ENCODE results near the gene TFR2. TPM values are rescaled to one million over a fixed set of nuclear protein-coding genes. Genes with fewer than 3 reads are reported as not detected.

TFR2 gene
- total and polyA plus RNA-seq, 11 donors = 0.08 to 0.59 (median 0.40) TPM; not detected in 5

DNA sequence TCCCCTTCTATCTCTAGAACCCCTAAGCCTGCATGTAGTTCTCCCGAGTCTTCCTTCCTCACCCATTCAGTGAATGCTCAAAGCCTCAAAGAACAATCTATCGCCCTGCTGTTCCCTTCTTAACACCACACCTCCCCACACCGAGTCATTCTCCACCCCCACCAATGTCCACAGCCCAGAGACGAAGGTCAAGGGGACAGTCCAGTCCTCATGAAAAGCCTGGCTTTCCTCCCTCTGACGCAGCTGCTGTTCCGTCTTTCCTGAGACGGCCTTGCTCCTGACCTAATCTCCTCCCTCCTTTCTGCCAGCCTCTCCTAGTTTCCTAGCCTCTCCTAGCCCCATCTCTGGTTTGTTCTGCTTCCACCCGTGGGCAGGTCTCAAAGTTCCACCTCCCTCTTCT, 19.8 kb downstream of the TFR2 start:
- no peak overlapping the region for H3K4me3 ChIP-seq
- no peaks in the 10 kb centered on the region for H3K9me3 ChIP-seq
- ATAC-seq (no peak), DNase-seq (no peak)
- H3K36me3 ChIP-seq = peaks cover 0 to 6% (median 0%) of the 10 kb centered on the region in 9 donors
- peaks cover 0 to 6% (median 0%) of the 10 kb centered on the region in 12 donors for H3K4me1 ChIP-seq
- no peak for TF ChIP-seq POLR2A (IDR thresholded peaks at IDR 0.05)
- TF ChIP-seq, protein P1, sequence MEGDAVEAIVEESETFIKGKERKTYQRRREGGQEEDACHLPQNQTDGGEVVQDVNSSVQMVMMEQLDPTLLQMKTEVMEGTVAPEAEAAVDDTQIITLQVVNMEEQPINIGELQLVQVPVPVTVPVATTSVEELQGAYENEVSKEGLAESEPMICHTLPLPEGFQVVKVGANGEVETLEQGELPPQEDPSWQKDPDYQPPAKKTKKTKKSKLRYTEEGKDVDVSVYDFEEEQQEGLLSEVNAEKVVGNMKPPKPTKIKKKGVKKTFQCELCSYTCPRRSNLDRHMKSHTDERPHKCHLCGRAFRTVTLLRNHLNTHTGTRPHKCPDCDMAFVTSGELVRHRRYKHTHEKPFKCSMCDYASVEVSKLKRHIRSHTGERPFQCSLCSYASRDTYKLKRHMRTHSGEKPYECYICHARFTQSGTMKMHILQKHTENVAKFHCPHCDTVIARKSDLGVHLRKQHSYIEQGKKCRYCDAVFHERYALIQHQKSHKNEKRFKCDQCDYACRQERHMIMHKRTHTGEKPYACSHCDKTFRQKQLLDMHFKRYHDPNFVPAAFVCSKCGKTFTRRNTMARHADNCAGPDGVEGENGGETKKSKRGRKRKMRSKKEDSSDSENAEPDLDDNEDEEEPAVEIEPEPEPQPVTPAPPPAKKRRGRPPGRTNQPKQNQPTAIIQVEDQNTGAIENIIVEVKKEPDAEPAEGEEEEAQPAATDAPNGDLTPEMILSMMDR (IDR thresholded peaks at IDR 0.05) = no peak
- 85 to 87% (median 86%) methylated on average over 8 of the region's 8 CpGs for WGBS, 4 donors
- H3K27me3 ChIP-seq = no peaks in the 10 kb centered on the region
- intact Hi-C loops (cut with DNase I) = loop anchor here in 1 of 10 donors (5.0 kb wide), 1 partner anchor 66 kb away; no protein-coding TSS in a partner anchor
- no peak overlapping the region for H3K27ac ChIP-seq

DNA sequence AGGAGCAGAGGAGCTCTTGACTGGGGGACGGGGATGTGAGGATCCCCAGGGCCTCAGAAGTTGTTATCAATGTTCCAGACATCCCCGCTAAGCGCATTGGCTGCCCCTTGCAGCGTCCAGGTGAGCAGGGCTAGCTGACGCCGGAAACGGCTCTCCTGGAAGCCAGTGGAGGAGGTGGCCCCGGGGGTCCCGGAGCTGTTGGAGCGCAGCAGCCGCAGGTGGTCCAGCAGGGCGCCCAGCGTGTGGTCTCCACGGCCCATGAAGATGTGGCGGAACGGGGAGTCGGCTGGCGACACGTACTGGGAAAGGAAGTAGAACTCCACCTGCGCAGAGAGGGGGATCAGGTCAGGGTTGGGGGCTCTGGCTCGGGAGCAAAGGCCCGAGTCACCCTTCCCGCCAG, 20.5 kb downstream of the TFR2 start:
- intact Hi-C loops (cut with DNase I) = loop anchor here in 1 of 10 donors (5.0 kb wide), 1 partner anchor 66 kb away; no protein-coding TSS in a partner anchor
- Histone ChIP-seq H3K4me1 (no peaks in the 10 kb centered on the region), H3K36me3 (peaks cover 0 to 6% (median 0%) of the 10 kb centered on the region in 9 donors), H3K4me3 (no peak overlapping the region), H3K27me3 (no peaks in the 10 kb centered on the region), H3K27ac (no peak overlapping the region), H3K9me3 (no peaks in the 10 kb centered on the region)
- 93 to 95% (median 95%) methylated on average over 23 of the region's 23 CpGs for WGBS, 4 donors
- ATAC-seq = no peak
- no peak for DNase-seq
- no peak for TF ChIP-seq POLR2A (IDR thresholded peaks at IDR 0.05)
- TF ChIP-seq, protein P1 (IDR thresholded peaks at IDR 0.05) = no peak

DNA sequence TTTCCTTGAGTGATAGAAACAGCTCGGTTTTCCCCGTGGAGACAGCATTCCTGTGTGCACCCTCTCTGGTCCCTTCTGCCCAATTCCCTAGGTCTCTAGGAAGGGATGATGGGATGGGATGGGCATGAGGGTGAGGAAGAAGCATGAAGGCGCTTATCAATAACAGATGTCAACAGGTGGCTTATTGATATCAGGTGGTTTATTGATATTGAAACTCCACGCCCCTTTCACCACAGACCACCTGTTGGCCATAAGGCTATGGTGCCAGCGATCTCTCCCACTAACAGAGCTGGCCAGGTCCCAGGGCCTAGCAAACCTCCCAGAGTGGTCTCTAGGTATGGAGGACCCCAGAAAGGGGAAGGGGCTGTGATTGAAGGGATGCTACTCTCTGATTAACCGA, 21.1 kb downstream of the TFR2 start:
- intact Hi-C loops (cut with DNase I) = loop anchor here in 1 of 10 donors (5.0 kb wide), 1 partner anchor 67 kb away; no protein-coding TSS in a partner anchor
- Histone ChIP-seq H3K27ac (no peak overlapping the region), H3K4me3 (no peak overlapping the region), H3K9me3 (no peaks in the 10 kb centered on the region), H3K27me3 (no peaks in the 10 kb centered on the region), H3K4me1 (no peaks in the 10 kb centered on the region), H3K36me3 (peaks cover 0 to 6% (median 0%) of the 10 kb centered on the region in 9 donors)
- ATAC-seq = no peak
- DNase-seq = no peak
- 92 to 100% (median 94%) methylated on average over 6 of the region's 6 CpGs for WGBS, 4 donors
- no peak for TF ChIP-seq POLR2A (IDR thresholded peaks at IDR 0.05)
- TF ChIP-seq, protein P1 (IDR thresholded peaks at IDR 0.05) = no peak

DNA sequence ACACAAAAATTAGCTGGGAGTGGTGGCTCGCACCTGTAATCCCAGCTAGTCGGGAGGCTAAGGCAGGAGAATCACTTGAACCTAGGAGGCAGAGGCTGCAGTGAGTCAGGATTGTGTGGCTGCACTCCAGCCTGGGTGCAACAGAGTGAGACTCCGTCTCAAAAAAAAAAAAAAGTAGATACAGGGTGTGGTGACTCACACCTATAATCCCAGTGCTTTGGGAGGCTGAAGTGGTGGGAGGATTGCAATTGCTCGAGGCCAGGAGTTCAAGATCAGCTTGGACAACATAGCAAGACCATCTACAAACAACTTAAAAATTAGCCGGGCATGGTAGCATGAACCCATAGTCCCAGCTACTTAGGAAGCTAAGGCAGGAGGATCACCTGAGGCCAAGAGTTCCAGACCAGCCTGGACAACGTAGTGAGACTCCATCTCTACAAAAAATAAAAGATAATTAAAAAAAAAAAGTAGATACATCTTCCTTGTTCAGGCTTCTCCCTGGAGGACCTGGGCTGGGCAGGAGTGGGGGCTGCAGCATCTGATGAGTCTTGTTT, 27.0 kb downstream of the TFR2 start:
- WGBS, 4 donors = 79 to 95% (median 90%) methylated on average over 6 of the region's 6 CpGs
- Histone ChIP-seq H3K36me3 (peaks cover 0 to 14% (median 0%) of the 10 kb centered on the region in 9 donors), H3K4me3 (no peak overlapping the region), H3K27ac (no peak overlapping the region), H3K27me3 (no peaks in the 10 kb centered on the region), H3K4me1 (peaks cover 0 to 24% (median 12%) of the 10 kb centered on the region in 12 donors), H3K9me3 (no peaks in the 10 kb centered on the region)
- intact Hi-C loops (cut with DNase I) = loop anchor here in 4 of 10 donors (5.0 to 10.0 kb wide), 3 partner anchors 58 to 78 kb away; partner anchors contain the start of genes GIGYF1 (in 3 of the 4) and GNB2 (in 2 of the 4)
- TF ChIP-seq POLR2A (IDR thresholded peaks at IDR 0.05) = no peak
- TF ChIP-seq, protein P1 (IDR thresholded peaks at IDR 0.05) = no peak
- DNase-seq = no peak
- ATAC-seq = no peak

All from heart left ventricle (tissue), 16 donors.